Measurements from ENCODE around the gene HES7. TPM values are rescaled to one million over a fixed set of nuclear protein-coding genes. Genes with fewer than 3 reads are reported as not detected.

Gene HES7
- total and polyA plus RNA-seq, 9 of the 15 experiments (the other 6 are each of a cell fraction or from before 2014, with no cell fraction given) = 0.03 to 1.7 (median 0.14) TPM; not detected in 1

GRCh38 chr17:8156246-8156992 is 32.5 kb upstream of the HES7 start (continued):
- peak; percentile 18; the same call in 1 of the 2 replicates for TF ChIP-seq MYNN (IDR thresholded peaks at IDR 0.05)
- TF ChIP-seq MYNN (CRISPR knock-in tag; IDR thresholded peaks at IDR 0.05) = no peak
- TF ChIP-seq TFE3 (CRISPR knock-in tag; IDR thresholded peaks at IDR 0.05) = no peak
- no peak for TF ChIP-seq BCLAF1 (IDR thresholded peaks at IDR 0.05; ENCODE audit: borderline replicate concordance in 1 of 2, control insufficient read depth in 1 of 2, low read depth in 2 of 2, low read length in 1 of 2)
- TF ChIP-seq CBFA2T2 (conservative IDR thresholded peaks at IDR 0.05) = no peak
- no peak for TF ChIP-seq AFF4 (CRISPR knock-in tag; IDR thresholded peaks at IDR 0.05)
- TF ChIP-seq ZNF583 (CRISPR knock-in tag; IDR thresholded peaks at IDR 0.05) = peak; percentile 97
- no peak for TF ChIP-seq ZNF165 (CRISPR knock-in tag; IDR thresholded peaks at IDR 0.05; ENCODE audit: borderline replicate concordance)
- no peak for TF ChIP-seq ZNF431 (CRISPR knock-in tag; IDR thresholded peaks at IDR 0.05)
- TF ChIP-seq NCOA1 (IDR thresholded peaks at IDR 0.05; ENCODE audit: low read depth) = peak; percentile 44; the same call in 1 of the 2 replicates

All from K562 (cell line).